K562 (cell line): ENCODE results near the gene BCL2L1. TPM values are rescaled to one million over a fixed set of nuclear protein-coding genes. Genes with fewer than 3 reads are reported as not detected.

Experiments
- ATAC-seq: fragments of 200-7000 bp; cut with Tn5 transposase; 3 replicates; pipeline ENCODE4 v1.9.1; 2020; ENCODE audit warnings: moderate library complexity
- BruUV-seq: library from RNA; stranded (reverse); fragments of 400-500 nt; replicated peaks from 2 replicates; lab custom pipeline; 2021; lab: Mats Ljungman, UMichigan
- CTCF ChIA-PET: fragments of 300-600 bp; formaldehyde crosslinking; extraction: SDS; loops from one replicate; lab custom pipeline; 2021; ENCODE audit warnings: low intra/inter-chr PET ratio; lab: Yijun Ruan, JAX
- POLR2A ChIA-PET: fragments of 300-600, 350-650 bp; sonication (Branson Sonifier 250); formaldehyde crosslinking; extraction: SDS; loops from one replicate; lab custom pipeline; 2021; ENCODE audit warnings: antibody characterized with exemption, inconsistent platforms; lab: Yijun Ruan, JAX
- DNase-seq, 4 experiments: peaks; one replicate each; pipeline versions ENCODE4 v3.0.0 to v3.0.0-alpha.2; 2011 to 2018; ENCODE audit warnings: low spot score in 3 of 4, mixed read lengths in 3 of 4; ENCODE audit errors: extremely low read depth in 1 of 4
- FAIRE-seq: peaks from 2 replicates; lab custom pipeline; 2011; peaks lifted over from hg19 to GRCh38; lab: Jason Lieb, UNC
- H2AFZ ChIP-seq: 2 replicates; pipeline ENCODE4 v1.6.0; 2011; ENCODE audit warnings: low read depth, low read length, control low read depth, inconsistent platforms
- H3K27ac ChIP-seq: fragments of 200-600 bp; 3 replicates; pipeline ENCODE4 v1.8.0; 2011; ENCODE audit warnings: low read depth, mild to moderate bottlenecking, control low read depth, inconsistent platforms, low read length, moderate library complexity, mixed read lengths; ENCODE audit errors: extremely low read depth
- H3K27me3 ChIP-seq, 2 experiments: fragments of 300-600 bp in 1 of 2; 2 replicates in 1 of 2; 3 replicates in 1 of 2; pipeline versions ENCODE4 v1.6.0 to v1.8.0; 2011; ENCODE audit warnings: inconsistent platforms in 2 of 2, low read length in 2 of 2, mild to moderate bottlenecking in 1 of 2, mixed read lengths in 1 of 2, moderate library complexity in 1 of 2; ENCODE audit not compliant: control insufficient read depth in 2 of 2, insufficient read depth in 2 of 2
- H3K36me3 ChIP-seq: fragments of 300-600 bp; 3 replicates; pipeline ENCODE4 v1.8.0; 2011; ENCODE audit warnings: mild to moderate bottlenecking, low read length, inconsistent platforms; ENCODE audit not compliant: control insufficient read depth, insufficient read depth
- H3K4me1 ChIP-seq, 2 experiments: fragments of 200-600 bp in 1 of 2; replicated peaks in 1 of 2; 2 replicates in 1 of 2; 3 replicates in 1 of 2; pipeline versions ENCODE4 v1.5.1 to v1.8.0; 2011; ENCODE audit warnings: inconsistent platforms in 2 of 2, low read length in 2 of 2, mild to moderate bottlenecking in 1 of 2, mixed read lengths in 1 of 2, moderate library complexity in 1 of 2; ENCODE audit not compliant: control insufficient read depth in 2 of 2, insufficient read depth in 2 of 2
- H3K4me2 ChIP-seq: 2 replicates; pipeline ENCODE4 v1.6.1; 2011; ENCODE audit warnings: low read length, control low read depth, inconsistent platforms, mixed read lengths; ENCODE audit not compliant: insufficient read depth
- H3K4me3 ChIP-seq: fragments of 200-600 bp; sonication (generic), shearing (Covaris generic); 2 replicates; pipeline ENCODE4 v1.5.1; 2016; ENCODE audit warnings: control low read depth, inconsistent platforms
- H3K79me2 ChIP-seq: fragments of 200-600 bp; 3 replicates; pipeline ENCODE4 v1.8.0; 2011; ENCODE audit warnings: low read length, inconsistent platforms; ENCODE audit not compliant: control insufficient read depth, insufficient read depth
- H3K9ac ChIP-seq, 2 experiments: 2 replicates each; pipeline versions ENCODE4 v1.6.0 to v1.6.1; 2011; ENCODE audit warnings: low read depth in 2 of 2, low read length in 2 of 2, control low read depth in 1 of 2, inconsistent platforms in 1 of 2, mild to moderate bottlenecking in 1 of 2, mixed read lengths in 1 of 2; ENCODE audit not compliant: insufficient read depth in 1 of 2
- H3K9me1 ChIP-seq: one replicate; pipeline ENCODE4 v1.6.0; 2011; ENCODE audit warnings: inconsistent platforms, mild to moderate bottlenecking, low read length, moderate library complexity; ENCODE audit not compliant: control insufficient read depth, insufficient read depth
- H3K9me3 ChIP-seq: replicated peaks from 2 replicates; pipeline ENCODE4 v1.5.1; 2011; ENCODE audit warnings: low read depth, low read length, inconsistent platforms; ENCODE audit not compliant: control insufficient read depth, insufficient read depth
- H4K20me1 ChIP-seq: replicated peaks from 2 replicates; pipeline ENCODE4 v1.6.1; 2011; ENCODE audit warnings: low read length, inconsistent platforms, mixed read lengths; ENCODE audit not compliant: control insufficient read depth, insufficient read depth
- CEBPG ChIP-seq, 3 experiments: fragments of 200-800 bp in 1 of 3; sonication (Bioruptor generic) in 1 of 3; sonication (generic) in 1 of 3; formaldehyde crosslinking in 1 of 3; IDR thresholded peaks in 2 of 3; conservative IDR thresholded peaks in 1 of 3; 2 replicates each; pipeline versions ENCODE4 v1.6.1 to v1.8.0; 2016 to 2022; ENCODE audit warnings: missing compliant biosample characterization in 2 of 3, missing genetic modification characterization in 2 of 3, mild to moderate bottlenecking in 1 of 3, missing genetic modification reagents in 1 of 3
- ETV5 ChIP-seq: sonication (generic); formaldehyde crosslinking; IDR thresholded peaks from 2 replicates; pipeline ENCODE4 v1.4.0; 2020; ENCODE audit warnings: low read depth, mild to moderate bottlenecking, missing genetic modification reagents
- GABPA ChIP-seq: fragments of 200-800 bp; sonication (Bioruptor generic); conservative IDR thresholded peaks from 2 replicates; pipeline ENCODE4 v1.6.1; 2016; ENCODE audit warnings: low read depth, missing genetic modification characterization, missing compliant biosample characterization
- ZNF551 ChIP-seq: fragments of 250-450 bp; sonication (Bioruptor Pico); IDR thresholded peaks from 2 replicates; pipeline ENCODE4 v1.5.0; 2021; ENCODE audit warnings: mild to moderate bottlenecking, moderate library complexity
- ZZZ3 ChIP-seq: fragments of 450-650 bp; IDR thresholded peaks from 2 replicates; pipeline ENCODE4 v1.6.1; 2016; ENCODE audit warnings: antibody characterized with exemption, mild to moderate bottlenecking, moderate library complexity
- WGBS: fragments of 100-300 bp; shearing (Covaris generic); methylation state at CpG from one replicate; pipeline ENCODE4 v1.1.6; 2016; ENCODE audit warnings: low coverage, mixed read lengths; ENCODE audit not compliant: insufficient coverage; ENCODE audit errors: missing lambda C conversion rate; 5-methylcytosine and 5-hydroxymethylcytosine counted together
- in situ Hi-C: fragments of 300-500 bp; cut with MboI; formaldehyde crosslinking; loops from 4 replicates; pipeline ENCODE4 v1.15.0; 2018; ENCODE audit warnings: inconsistent platforms, mixed read lengths
- intact Hi-C: fragments of 100-400 bp; cut with micrococcal nuclease; formaldehyde crosslinking; loops from 2 replicates; pipeline ENCODE4 v1.14.2; 2022
- polyA plus RNA-seq, 8 experiments: library from polyadenylated mRNA; depleted of rRNA in 4 of 8; stranded (reverse) in 5 of 8; unstranded in 3 of 8; fragments of >200 nt; fragmentation: Nextera tagmentation in 2 of 8; fragmentation: Illumina TruSeq in 1 of 8; extraction: Ambion mirVana in 2 of 8; extraction: Trizol in 1 of 8; gene quantifications; 2 replicates each; pipeline versions ENCODE4 v1.2.1 to v1.2.3, GENCODE V29; 2011 to 2014; ENCODE audit warnings: inconsistent platforms in 1 of 8, missing spikeins in 1 of 8
- total RNA-seq, 7 experiments: library from RNA; depleted of rRNA in 6 of 7; stranded (reverse); fragments of >200 nt in 6 of 7; fragmentation: Illumina TruSeq in 2 of 7; extraction: Trizol in 2 of 7; gene quantifications; 2 replicates each; pipeline versions ENCODE4 v1.2.1 to v1.2.3, GENCODE V29; 2011 to 2021; ENCODE audit warnings: low replicate concordance in 1 of 7
- TF ChIP-seq, protein P1 (sequence below): sonication (generic); formaldehyde crosslinking; IDR thresholded peaks from 2 replicates; pipeline ENCODE4 v1.8.0; 2022; ENCODE audit warnings: missing genetic modification reagents, mild to moderate bottlenecking, moderate library complexity, borderline replicate concordance
- TF ChIP-seq, protein P2 (sequence below): fragments of 250-450 bp; sonication (Bioruptor Pico); IDR thresholded peaks from 2 replicates; pipeline ENCODE4 v1.8.0; 2021; ENCODE audit warnings: borderline replicate concordance, mild to moderate bottlenecking, moderate library complexity; ENCODE audit not compliant: poor library complexity, severe bottlenecking
- TF ChIP-seq, protein P3 (sequence below): fragments of 250-450 bp; sonication (Bioruptor Pico); IDR thresholded peaks from 2 replicates; pipeline ENCODE4 v1.4.0; 2020; ENCODE audit warnings: mild to moderate bottlenecking, moderate library complexity
- TF ChIP-seq, protein P4 (sequence below): fragments of 200-800 bp; sonication (Bioruptor generic); IDR thresholded peaks from 2 replicates; pipeline ENCODE4 v1.6.1; 2017; ENCODE audit warnings: missing genetic modification characterization, missing compliant biosample characterization

BCL2L1 gene
- total and polyA plus RNA-seq, 9 of the 15 experiments (the other 6 are each of a cell fraction or from before 2014, with no cell fraction given), result 3.3 to 182 (median 120) TPM

DNA sequence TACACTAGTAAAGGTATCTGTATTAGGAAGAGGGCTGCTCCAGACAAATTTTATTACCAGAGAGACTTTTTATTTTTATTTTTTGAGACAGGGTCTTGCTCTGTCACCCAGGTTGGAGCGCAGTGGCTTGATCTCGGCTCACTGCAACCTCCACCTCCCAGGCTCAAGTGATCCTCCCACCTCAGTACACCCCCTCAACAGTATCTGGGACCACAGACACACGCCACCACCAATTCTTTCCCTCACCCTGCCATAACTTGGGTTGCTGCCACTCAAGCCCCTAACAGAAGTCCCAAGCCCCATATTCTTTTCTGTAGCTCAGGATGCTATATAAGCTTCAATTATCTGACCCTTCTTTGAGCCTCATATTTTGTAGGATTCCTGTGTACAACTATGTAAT, 6.9 kb downstream of the BCL2L1 start (continued):
- TF ChIP-seq, protein P1, sequence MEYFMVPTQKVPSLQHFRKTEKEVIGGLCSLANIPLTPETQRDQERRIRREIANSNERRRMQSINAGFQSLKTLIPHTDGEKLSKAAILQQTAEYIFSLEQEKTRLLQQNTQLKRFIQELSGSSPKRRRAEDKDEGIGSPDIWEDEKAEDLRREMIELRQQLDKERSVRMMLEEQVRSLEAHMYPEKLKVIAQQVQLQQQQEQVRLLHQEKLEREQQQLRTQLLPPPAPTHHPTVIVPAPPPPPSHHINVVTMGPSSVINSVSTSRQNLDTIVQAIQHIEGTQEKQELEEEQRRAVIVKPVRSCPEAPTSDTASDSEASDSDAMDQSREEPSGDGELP, result no peak
- TF ChIP-seq ZNF551 (CRISPR knock-in tag) (no peak), ZZZ3 (no peak)
- TF ChIP-seq, all 486 proteins: peak for 2

DNA sequence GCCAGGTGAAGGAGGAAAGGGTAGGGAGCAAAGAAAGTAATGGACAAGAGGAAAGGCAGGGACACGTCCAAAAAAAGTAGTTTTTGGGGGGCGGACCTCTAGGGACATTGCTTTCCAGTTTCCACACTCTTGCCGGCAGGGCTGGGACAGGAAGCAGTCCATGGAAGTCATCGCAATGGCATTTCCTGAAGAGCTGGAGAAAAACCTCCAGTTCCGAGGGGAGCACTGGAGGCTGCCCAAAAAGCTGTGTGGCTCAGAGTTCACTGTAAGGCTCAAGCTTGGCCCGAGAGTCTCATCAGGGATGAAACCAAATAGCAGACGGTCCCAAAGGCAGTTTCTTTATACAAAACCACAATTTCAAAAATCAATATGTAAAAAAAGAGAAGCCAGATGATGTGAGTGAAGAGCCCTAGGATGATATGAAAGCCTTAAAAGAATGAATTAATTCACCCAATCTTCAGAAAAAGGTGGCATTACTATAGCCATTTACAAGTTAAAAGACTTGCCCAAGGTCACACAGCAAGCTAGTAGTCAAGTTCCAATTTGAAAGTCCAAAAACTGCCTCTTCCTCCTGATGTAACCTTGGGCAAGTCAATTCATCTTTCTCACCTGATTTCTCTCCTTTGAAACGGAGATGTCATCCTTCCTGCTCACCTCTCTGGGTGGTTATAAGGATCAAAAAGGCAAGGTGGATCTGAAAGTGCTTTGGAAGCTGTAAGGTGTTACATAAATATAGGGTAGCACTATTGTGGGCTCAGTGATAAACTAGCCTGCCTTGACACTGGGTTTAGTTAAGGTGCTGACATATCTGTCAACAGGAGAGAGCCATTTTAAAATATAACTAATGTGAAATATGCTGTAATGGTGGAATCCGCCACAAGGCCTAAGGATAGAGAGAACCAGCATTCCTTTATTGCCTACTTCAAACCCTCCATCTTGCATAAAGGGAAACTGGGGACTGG, 9.1 kb downstream of the BCL2L1 start:
- in situ Hi-C loops, result no loop called here
- peak overlapping the region; percentile 51 to 76; a peak in 3 of 4 replicates for H3K9ac ChIP-seq
- 0 out of 2 replicates have a peak overlapping the region, but pooled peaks have one; percentile 4 for H3K4me3 ChIP-seq
- ATAC-seq (no peak), FAIRE-seq (no peak), DNase-seq (no peak)
- peaks cover 3% of the 10 kb centered on the region for H3K9me1 ChIP-seq
- peak overlapping the region; percentile 79 for H3K4me2 ChIP-seq
- no peak overlapping the region for H2AFZ ChIP-seq
- peaks cover 34 to 74% of the 10 kb centered on the region in 2 experiments for H3K4me1 ChIP-seq
- H4K20me1 ChIP-seq, result peaks cover 33% of the 10 kb centered on the region
- 39% methylated on average over 9 of the region's 9 CpGs for WGBS
- H3K27ac ChIP-seq, result peak overlapping the region; percentile 44; the same call in 2 of the 3 replicates
- no peaks in the 10 kb centered on the region for H3K9me3 ChIP-seq
- ChIA-PET POLR2A (interaction anchor here (0.9 to 1.3 kb wide), 4 partner anchors 28 to 52 kb away, joined by 3 to 5 read pairs (median 4); no protein-coding TSS in a partner anchor), CTCF (no interaction called here)
- intact Hi-C loops, result no loop called here
- no TSS peak for BruUV-seq
- peaks cover 91% of the 10 kb centered on the region for H3K36me3 ChIP-seq
- H3K27me3 ChIP-seq, result no peaks in the 10 kb centered on the region
- H3K79me2 ChIP-seq, result peaks cover 98% of the 10 kb centered on the region
- 0 out of 2 replicates have a peak, but pooled peaks have one; percentile 45 for TF ChIP-seq ETV5
- TF ChIP-seq, protein P2, sequence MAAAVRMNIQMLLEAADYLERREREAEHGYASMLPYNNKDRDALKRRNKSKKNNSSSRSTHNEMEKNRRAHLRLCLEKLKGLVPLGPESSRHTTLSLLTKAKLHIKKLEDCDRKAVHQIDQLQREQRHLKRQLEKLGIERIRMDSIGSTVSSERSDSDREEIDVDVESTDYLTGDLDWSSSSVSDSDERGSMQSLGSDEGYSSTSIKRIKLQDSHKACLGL (CRISPR knock-in tag), result no peak
- TF ChIP-seq, protein P3, sequence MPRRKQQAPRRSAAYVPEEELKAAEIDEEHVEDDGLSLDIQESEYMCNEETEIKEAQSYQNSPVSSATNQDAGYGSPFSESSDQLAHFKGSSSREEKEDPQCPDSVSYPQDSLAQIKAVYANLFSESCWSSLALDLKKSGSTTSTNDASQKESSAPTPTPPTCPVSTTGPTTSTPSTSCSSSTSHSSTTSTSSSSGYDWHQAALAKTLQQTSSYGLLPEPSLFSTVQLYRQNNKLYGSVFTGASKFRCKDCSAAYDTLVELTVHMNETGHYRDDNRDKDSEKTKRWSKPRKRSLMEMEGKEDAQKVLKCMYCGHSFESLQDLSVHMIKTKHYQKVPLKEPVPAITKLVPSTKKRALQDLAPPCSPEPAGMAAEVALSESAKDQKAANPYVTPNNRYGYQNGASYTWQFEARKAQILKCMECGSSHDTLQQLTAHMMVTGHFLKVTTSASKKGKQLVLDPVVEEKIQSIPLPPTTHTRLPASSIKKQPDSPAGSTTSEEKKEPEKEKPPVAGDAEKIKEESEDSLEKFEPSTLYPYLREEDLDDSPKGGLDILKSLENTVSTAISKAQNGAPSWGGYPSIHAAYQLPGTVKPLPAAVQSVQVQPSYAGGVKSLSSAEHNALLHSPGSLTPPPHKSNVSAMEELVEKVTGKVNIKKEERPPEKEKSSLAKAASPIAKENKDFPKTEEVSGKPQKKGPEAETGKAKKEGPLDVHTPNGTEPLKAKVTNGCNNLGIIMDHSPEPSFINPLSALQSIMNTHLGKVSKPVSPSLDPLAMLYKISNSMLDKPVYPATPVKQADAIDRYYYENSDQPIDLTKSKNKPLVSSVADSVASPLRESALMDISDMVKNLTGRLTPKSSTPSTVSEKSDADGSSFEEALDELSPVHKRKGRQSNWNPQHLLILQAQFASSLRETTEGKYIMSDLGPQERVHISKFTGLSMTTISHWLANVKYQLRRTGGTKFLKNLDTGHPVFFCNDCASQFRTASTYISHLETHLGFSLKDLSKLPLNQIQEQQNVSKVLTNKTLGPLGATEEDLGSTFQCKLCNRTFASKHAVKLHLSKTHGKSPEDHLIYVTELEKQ (CRISPR knock-in tag), result no peak
- peak; percentile 30; the same call in 1 of the 2 replicates for TF ChIP-seq CEBPG (CRISPR knock-in tag; IDR thresholded peaks at IDR 0.05)
- TF ChIP-seq CEBPG (tag; conservative IDR thresholded peaks at IDR 0.05 in 1 of 2, IDR thresholded peaks at IDR 0.05 in 1 of 2), result no peak
- TF ChIP-seq, protein P4, sequence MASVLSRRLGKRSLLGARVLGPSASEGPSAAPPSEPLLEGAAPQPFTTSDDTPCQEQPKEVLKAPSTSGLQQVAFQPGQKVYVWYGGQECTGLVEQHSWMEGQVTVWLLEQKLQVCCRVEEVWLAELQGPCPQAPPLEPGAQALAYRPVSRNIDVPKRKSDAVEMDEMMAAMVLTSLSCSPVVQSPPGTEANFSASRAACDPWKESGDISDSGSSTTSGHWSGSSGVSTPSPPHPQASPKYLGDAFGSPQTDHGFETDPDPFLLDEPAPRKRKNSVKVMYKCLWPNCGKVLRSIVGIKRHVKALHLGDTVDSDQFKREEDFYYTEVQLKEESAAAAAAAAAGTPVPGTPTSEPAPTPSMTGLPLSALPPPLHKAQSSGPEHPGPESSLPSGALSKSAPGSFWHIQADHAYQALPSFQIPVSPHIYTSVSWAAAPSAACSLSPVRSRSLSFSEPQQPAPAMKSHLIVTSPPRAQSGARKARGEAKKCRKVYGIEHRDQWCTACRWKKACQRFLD (CRISPR knock-in tag), result 0 out of 2 replicates have a peak, but pooled peaks have one; percentile 21
- TF ChIP-seq GABPA (tag), result 0 out of 2 replicates have a peak, but pooled peaks have one; percentile 10
